ENCODE measurements around the gene IZUMO2. TPM values are rescaled to one million over a fixed set of nuclear protein-coding genes. Genes with fewer than 3 reads are reported as not detected.
"Not testable (repeated sequence)": the region's sequence is repeated elsewhere in the genome, so short reads cannot be mapped to it uniquely, and the experiment has no call there.

The IZUMO2 gene
- total RNA-seq, 1 donor from 2014 or later, result not detected

DNA sequence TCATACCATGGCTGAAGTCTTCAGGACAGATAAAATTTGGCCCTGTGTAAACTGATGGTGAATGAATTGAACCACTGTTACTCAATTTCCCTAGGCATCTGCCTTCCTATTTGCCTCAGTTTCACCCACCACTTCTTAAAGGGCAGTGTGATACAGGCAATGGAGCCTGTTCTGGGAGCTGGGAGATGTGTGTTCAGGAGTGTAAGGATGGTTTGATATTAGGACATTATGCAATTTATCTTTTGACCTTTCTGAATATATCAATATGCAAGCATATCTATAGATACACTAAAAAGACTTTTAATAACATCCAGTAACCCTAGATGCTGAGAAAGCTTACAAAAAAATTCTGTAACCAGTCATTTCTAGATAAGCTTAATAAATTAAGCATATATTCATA is 14.6 kb downstream of the IZUMO2 start:
- TF ChIP-seq, protein P1, sequence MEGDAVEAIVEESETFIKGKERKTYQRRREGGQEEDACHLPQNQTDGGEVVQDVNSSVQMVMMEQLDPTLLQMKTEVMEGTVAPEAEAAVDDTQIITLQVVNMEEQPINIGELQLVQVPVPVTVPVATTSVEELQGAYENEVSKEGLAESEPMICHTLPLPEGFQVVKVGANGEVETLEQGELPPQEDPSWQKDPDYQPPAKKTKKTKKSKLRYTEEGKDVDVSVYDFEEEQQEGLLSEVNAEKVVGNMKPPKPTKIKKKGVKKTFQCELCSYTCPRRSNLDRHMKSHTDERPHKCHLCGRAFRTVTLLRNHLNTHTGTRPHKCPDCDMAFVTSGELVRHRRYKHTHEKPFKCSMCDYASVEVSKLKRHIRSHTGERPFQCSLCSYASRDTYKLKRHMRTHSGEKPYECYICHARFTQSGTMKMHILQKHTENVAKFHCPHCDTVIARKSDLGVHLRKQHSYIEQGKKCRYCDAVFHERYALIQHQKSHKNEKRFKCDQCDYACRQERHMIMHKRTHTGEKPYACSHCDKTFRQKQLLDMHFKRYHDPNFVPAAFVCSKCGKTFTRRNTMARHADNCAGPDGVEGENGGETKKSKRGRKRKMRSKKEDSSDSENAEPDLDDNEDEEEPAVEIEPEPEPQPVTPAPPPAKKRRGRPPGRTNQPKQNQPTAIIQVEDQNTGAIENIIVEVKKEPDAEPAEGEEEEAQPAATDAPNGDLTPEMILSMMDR (IDR thresholded peaks at IDR 0.05; ENCODE audit: unreplicated experiment), result no peak
- peaks cover 3% of the 10 kb centered on the region for H3K9me3 Mint-ChIP-seq
- H3K27ac Mint-ChIP-seq, result no peak overlapping the region

DNA sequence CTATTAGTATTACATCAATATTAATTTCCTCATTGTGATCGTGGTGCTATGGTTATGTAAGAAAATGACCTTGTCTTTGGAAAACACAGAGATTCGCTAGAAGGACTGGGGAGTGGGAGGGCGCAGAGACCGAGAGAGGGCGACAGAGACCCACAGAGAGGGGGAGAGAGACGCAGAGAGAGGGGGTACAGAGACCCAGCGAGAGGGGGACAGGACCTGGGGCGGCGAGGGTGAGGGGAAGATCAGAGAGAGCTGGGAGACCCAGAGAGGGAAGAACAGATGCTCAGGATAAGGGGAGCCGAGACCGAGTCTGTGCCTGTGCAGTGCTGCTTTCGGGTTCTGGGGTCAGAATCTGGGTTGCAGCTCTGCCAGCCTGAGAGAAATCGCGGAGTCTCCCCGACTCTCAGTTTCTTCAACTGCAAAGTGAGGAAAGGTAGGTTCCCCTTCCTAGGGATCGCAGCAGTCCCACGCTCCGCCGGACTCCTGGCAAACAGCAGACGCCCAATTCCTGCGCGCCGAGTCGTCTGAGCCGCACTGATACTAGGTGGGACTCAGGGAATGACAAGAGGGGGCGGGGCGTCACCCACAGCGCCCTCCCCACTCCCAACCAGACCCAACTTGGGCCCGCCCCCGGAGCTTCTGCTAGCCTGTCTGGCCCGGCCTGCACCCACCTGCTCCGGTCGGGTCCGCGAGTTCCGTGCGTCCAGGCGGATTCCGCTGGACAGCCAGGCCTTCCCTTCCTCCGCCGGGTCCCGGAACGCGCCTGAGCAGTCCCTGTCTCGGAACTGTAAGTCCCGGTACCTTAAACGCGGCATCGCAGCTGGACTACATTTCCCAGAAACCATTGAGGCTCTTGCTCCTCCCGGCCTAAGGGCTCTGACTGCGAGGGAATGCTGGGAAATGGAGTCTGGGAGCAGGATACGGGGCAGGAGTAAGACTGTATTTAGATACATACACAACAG is 15.3 kb downstream of the IZUMO2 start:
- TF ChIP-seq, protein P1 (IDR thresholded peaks at IDR 0.05; ENCODE audit: unreplicated experiment), result peak; percentile 18
- DNase-seq (ENCODE audit: low spot score in 2 of 2, unreplicated experiment in 2 of 2), result peak; percentile 67 to 81
- Mint-ChIP-seq H3K27me3 (ENCODE audit: low read depth) (peaks cover 20% of the 10 kb centered on the region), H3K4me3 (peak overlapping the region; percentile 73), H3K36me3 (no peaks in the 10 kb centered on the region), H3K4me1 (peaks cover 4% of the 10 kb centered on the region), H3K27ac (peak overlapping the region; percentile 65), H3K9me3 (peaks cover 3% of the 10 kb centered on the region)

More for the DNA sequence above, 14.6 kb downstream of the IZUMO2 start:
- peak overlapping the region; percentile 73 for H3K4me3 Mint-ChIP-seq
- no peak for DNase-seq (ENCODE audit: low spot score in 2 of 2, unreplicated experiment in 2 of 2)
- no peaks in the 10 kb centered on the region for H3K36me3 Mint-ChIP-seq
- H3K27me3 Mint-ChIP-seq (ENCODE audit: low read depth), result peaks cover 27% of the 10 kb centered on the region
- peaks cover 4% of the 10 kb centered on the region for H3K4me1 Mint-ChIP-seq

DNA sequence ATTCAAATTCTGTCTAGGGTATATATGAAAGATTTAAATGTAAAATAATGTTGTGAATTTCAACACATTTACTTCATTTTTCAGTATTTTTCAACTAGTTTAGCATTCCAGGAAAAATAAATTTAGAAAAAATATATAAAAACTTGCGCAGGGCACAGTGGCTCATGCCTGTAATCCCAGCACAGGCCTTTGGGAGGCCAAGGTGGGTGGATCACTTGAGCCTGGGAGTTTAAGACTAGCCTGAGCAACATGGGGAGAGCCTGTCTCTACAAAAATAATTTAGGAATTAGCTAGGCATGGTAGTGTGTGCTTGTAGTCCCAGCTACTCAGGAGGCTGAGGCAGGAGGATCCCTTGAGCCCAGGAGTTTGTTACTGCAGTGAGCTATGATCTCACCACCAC is 21.2 kb downstream of the IZUMO2 start:
- not testable (repeated sequence) for H3K4me3 Mint-ChIP-seq; H3K36me3 Mint-ChIP-seq; H3K4me1 Mint-ChIP-seq; H3K27me3 Mint-ChIP-seq (ENCODE audit: low read depth); H3K27ac Mint-ChIP-seq; DNase-seq (ENCODE audit: low spot score in 2 of 2, unreplicated experiment in 2 of 2); H3K9me3 Mint-ChIP-seq
- TF ChIP-seq, protein P1 (IDR thresholded peaks at IDR 0.05; ENCODE audit: unreplicated experiment), result peak; percentile 30

DNA sequence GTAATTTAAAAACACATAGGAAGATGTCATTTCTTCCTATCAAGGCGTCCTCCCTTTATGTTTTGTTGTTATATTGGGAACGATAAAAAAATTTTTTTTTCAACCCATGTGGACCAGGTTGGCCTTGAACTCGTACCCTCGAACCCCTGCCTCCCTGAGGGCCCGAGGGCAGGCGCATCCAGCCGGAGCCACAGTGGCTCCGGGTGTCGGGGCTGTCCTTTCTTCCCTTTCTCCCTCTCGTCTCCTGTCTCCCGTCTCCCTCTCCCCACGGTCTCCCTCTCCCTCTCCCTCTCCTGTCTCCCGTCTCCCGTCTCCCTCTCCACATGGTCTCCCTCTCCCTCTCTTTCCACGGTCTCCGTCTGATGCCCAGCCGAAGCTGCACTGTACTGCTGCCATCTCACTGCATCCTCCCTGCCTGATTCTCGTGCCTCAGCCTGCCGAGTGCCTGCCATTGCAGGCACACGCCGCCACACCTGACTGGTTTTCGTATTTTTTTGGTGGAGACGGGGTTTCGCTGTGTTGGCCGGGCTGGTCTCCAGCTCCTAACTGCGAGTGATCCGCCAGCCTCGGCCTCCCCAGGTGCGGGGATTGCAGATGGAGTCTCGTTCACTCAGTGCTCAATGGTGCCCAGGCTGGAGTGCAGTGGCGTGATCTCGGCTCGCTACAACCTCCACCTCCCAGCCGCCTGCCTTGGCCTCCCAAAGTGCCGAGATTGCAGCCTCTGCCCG is 22.8 kb downstream of the IZUMO2 start:
- not testable (repeated sequence) for H3K36me3 Mint-ChIP-seq; H3K27me3 Mint-ChIP-seq (ENCODE audit: low read depth); H3K4me3 Mint-ChIP-seq; DNase-seq (ENCODE audit: low spot score in 2 of 2, unreplicated experiment in 2 of 2); H3K9me3 Mint-ChIP-seq; H3K27ac Mint-ChIP-seq; H3K4me1 Mint-ChIP-seq

DNA sequence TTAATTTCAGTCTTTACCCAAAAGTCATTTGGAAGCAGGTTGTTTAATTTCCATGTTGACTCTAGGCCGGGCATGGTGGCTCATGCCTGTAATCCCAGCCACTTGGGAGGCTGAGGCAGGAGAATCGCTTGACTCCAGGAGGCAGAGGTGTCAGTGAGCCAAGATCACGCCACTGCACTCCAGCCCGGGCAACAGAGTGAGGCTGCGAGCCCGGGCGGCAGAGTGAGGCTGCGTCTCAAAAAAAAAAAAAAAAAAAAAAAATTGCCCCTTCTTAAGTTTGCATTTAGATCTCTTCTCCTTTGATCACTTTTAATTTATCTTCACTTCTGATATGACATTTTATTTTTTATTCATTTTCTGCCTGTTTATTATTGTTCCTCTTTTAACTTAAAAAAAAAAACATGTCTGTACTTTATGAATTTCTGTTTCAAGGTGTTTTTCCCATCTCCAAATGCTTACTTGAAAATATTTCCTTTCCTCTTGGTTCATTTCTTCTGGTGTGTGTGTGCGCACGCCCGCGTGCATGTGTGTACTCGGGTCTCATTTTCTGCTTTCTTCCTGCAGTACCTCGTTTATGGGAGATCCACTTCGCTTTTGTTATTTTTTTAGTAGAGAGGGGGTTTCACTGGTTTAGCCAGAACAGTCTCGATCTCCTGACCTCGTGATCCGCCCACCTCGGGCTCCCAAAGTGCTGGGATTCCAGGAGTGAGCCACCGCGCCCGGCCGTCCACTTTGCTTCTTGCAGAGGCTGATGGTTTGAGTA is 26.3 kb downstream of the IZUMO2 start:
- H3K36me3 Mint-ChIP-seq; H3K27me3 Mint-ChIP-seq (ENCODE audit: low read depth); H3K4me1 Mint-ChIP-seq; H3K27ac Mint-ChIP-seq; H3K4me3 Mint-ChIP-seq; H3K9me3 Mint-ChIP-seq: not testable (repeated sequence)
- peak in 1 of 2 experiments; percentile 59 for DNase-seq (ENCODE audit: low spot score in 2 of 2, unreplicated experiment in 2 of 2)

DNA sequence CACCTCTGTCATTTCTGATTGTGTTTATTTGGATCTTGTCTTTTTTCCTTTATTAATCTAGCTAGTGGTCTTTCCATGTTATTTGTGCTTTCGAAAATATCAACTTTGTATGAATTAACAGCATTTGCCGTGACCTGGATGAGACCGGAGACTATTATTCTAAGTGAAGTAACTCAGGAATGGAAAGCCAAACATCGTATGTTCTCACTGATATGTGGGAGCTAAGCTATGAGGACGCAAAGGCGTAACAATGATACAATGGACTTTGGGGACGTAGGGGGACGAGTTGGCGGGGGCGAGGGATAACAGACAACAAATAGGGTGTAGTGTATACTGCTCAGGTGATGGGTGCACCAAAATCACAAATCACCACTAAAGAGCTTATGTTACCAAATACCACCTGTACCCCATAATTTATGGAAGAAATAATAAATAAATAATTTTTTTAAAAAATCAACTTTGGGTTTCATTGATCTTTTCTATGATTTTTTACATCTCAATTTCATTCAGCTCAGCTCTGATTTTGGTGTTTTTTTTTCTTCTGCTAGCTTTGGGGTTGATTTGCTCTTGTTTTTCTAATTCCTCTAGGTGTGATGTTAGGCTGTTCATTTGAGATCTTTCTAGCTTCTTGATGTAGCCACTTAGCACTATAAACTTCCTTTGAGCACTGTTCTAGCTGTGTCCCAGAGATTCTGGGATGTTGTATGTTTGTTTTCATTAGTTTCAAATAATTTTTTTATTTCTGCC is 27.1 kb downstream of the IZUMO2 start:
- peak; percentile 39 to 49 for DNase-seq (ENCODE audit: low spot score in 2 of 2, unreplicated experiment in 2 of 2)
- not testable (repeated sequence) for H3K27ac Mint-ChIP-seq; H3K4me3 Mint-ChIP-seq; H3K27me3 Mint-ChIP-seq (ENCODE audit: low read depth); H3K4me1 Mint-ChIP-seq; H3K9me3 Mint-ChIP-seq; H3K36me3 Mint-ChIP-seq

DNA sequence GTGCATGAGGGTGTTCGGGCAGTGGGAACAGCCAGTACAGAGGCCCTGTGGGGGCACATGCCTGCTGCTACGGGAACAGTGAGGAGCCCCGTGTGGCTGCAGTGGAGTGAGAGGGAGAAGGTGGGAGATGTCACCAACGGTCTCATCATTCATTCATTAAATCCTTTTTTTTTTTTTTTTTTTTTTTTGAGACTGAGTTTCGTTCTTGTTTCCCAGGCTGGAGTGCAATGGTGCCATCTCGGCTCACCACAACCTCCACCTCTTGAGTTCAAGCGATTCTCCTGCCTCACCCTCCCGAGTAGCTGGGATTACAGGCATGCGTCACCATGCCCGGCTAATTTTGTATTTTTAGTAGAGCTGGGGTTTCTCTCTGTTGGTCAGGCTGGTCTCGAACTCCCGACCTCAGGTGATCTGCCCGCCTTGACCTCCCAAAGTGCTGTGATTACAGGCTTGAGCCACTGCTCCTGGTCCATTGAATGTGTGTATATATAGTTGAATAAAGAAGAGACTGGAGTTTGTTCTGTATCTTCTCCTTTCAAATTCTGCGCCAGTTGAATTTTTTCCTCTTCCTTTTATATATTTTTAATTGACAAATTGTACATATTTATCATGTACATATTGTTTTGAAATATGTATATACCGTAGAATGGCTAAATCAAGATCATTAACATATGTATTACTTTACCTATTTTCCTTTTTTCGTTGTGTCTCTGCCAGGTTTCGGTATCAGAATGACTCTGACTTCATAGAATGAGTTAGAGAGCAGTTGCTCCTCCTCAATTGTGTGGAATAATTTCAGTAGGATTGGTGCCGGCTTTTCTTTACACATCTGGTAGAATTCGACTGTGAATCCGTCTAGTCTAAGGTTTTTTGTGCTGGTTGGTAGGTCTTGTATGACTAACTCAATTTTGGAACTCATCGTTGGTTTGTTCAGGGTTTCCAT is 28.0 kb downstream of the IZUMO2 start:
- not testable (repeated sequence) for H3K36me3 Mint-ChIP-seq; H3K9me3 Mint-ChIP-seq; H3K4me1 Mint-ChIP-seq; H3K4me3 Mint-ChIP-seq; H3K27me3 Mint-ChIP-seq (ENCODE audit: low read depth); DNase-seq (ENCODE audit: low spot score in 2 of 2, unreplicated experiment in 2 of 2); H3K27ac Mint-ChIP-seq

All from mesothelial cell of epicardium (in vitro differentiated cells).